HepG2 (cell line): ENCODE measurements around the gene CLEC14A. TPM values are rescaled to one million over a fixed set of nuclear protein-coding genes. Genes with fewer than 3 reads are reported as not detected.

Experiments used
- ATAC-seq: fragments of 200-7000 bp; cut with Tn5 transposase; 3 replicates; pipeline ENCODE4 v1.9.1; 2020; ENCODE audit warnings: mild to moderate bottlenecking, moderate library complexity
- BruUV-seq: library from RNA; stranded (reverse); fragments of 400-500 nt; replicated peaks from 2 replicates; lab custom pipeline; 2021; lab: Mats Ljungman, UMichigan
- CTCF ChIA-PET: fragments of 300-600 bp; formaldehyde crosslinking; extraction: SDS; loops from one replicate; lab custom pipeline; 2021; ENCODE audit warnings: low total read pairs, inconsistent platforms, low intra/inter-chr PET ratio; lab: Yijun Ruan, JAX
- POLR2A ChIA-PET: fragments of 350-600 bp; sonication (Branson Sonifier 250); formaldehyde crosslinking; loops from one replicate; lab custom pipeline; 2020; ENCODE audit warnings: antibody characterized with exemption, inconsistent platforms; lab: Yijun Ruan, JAX
- DNase-seq: peaks from one replicate; pipeline ENCODE4 v3.0.0-alpha.2; 2015; ENCODE audit warnings: low spot score
- FAIRE-seq: peaks from 3 replicates; lab custom pipeline; 2011; peaks lifted over from hg19 to GRCh38; lab: Jason Lieb, UNC
- H2AFZ ChIP-seq: one replicate; pipeline ENCODE4 v1.6.1; 2011; ENCODE audit warnings: low read length, inconsistent platforms
- H3K27ac ChIP-seq: fragments of 300-600 bp; 3 replicates; pipeline ENCODE4 v1.8.0; 2011; ENCODE audit warnings: mixed run types, mild to moderate bottlenecking, mixed read lengths, low read length, inconsistent platforms; ENCODE audit not compliant: insufficient read depth; ENCODE audit errors: extremely low read length
- H3K27me3 ChIP-seq, 2 experiments: fragments of 200-600 bp in 1 of 2; 2 replicates in 1 of 2; 3 replicates in 1 of 2; pipeline versions ENCODE4 v1.6.0 to v1.8.0; 2011; ENCODE audit warnings: low read length in 2 of 2, mild to moderate bottlenecking in 2 of 2, moderate library complexity in 2 of 2, inconsistent platforms in 1 of 2; ENCODE audit not compliant: insufficient read depth in 2 of 2, control insufficient read depth in 1 of 2
- H3K36me3 ChIP-seq, 2 experiments: fragments of 200-600 bp in 1 of 2; replicated peaks in 1 of 2; 2 replicates in 1 of 2; 3 replicates in 1 of 2; pipeline versions ENCODE4 v1.5.1 to v1.8.0; 2011; ENCODE audit warnings: low read length in 2 of 2, inconsistent platforms in 1 of 2; ENCODE audit not compliant: insufficient read depth in 2 of 2, control insufficient read depth in 1 of 2
- H3K4me1 ChIP-seq: 2 replicates; pipeline ENCODE4 v1.5.1; 2012; ENCODE audit warnings: low read length, inconsistent platforms; ENCODE audit not compliant: insufficient read depth
- H3K4me2 ChIP-seq: 2 replicates; pipeline ENCODE4 v1.6.0; 2011; ENCODE audit warnings: low read depth, low read length, inconsistent platforms
- H3K4me3 ChIP-seq, 3 experiments: fragments of 200-600 bp in 1 of 3; sonication (generic), shearing (Covaris generic) in 1 of 3; replicated peaks in 1 of 3; 2 replicates each; pipeline ENCODE4 v1.5.1; 2011 to 2016; ENCODE audit warnings: low read length in 3 of 3, inconsistent platforms in 2 of 3, low read depth in 2 of 3, mild to moderate bottlenecking in 2 of 3, control low read depth in 1 of 3, mixed read lengths in 1 of 3; ENCODE audit not compliant: insufficient read depth in 1 of 3
- H3K79me2 ChIP-seq: one replicate; pipeline ENCODE4 v1.6.1; 2011; ENCODE audit warnings: low read length, inconsistent platforms; ENCODE audit not compliant: insufficient read depth
- H3K9ac ChIP-seq: 2 replicates; pipeline ENCODE4 v1.6.0; 2011; ENCODE audit warnings: mild to moderate bottlenecking, low read depth, low read length, inconsistent platforms; ENCODE audit not compliant: insufficient read depth
- H3K9me3 ChIP-seq: 2 replicates; pipeline ENCODE4 v1.5.1; 2012; ENCODE audit warnings: mild to moderate bottlenecking, low read length
- H4K20me1 ChIP-seq: 2 replicates; pipeline ENCODE4 v1.6.0; 2011; ENCODE audit warnings: inconsistent platforms, mild to moderate bottlenecking, low read length, moderate library complexity; ENCODE audit not compliant: insufficient read depth
- ERF ChIP-seq: IDR thresholded peaks from 2 replicates; pipeline ENCODE4 v1.6.1; 2018; ENCODE audit warnings: missing biosample characterization, missing genetic modification reagents
- IRF1 ChIP-seq: sonication (generic); formaldehyde crosslinking; IDR thresholded peaks from 2 replicates; pipeline ENCODE4 v1.4.0; 2020; ENCODE audit warnings: low read depth, mild to moderate bottlenecking, missing genetic modification reagents
- JUN ChIP-seq: sonication (generic); formaldehyde crosslinking; IDR thresholded peaks from 2 replicates; pipeline ENCODE4 v1.4.0; 2020; ENCODE audit warnings: mild to moderate bottlenecking, missing genetic modification reagents
- ZMYM3 ChIP-seq: sonication (generic); formaldehyde crosslinking; IDR thresholded peaks from 2 replicates; pipeline ENCODE4 v1.5.1; 2020; ENCODE audit warnings: mild to moderate bottlenecking, missing genetic modification reagents
- ZNF282 ChIP-seq: fragments of 450-650 bp; IDR thresholded peaks from 2 replicates; pipeline ENCODE4 v1.6.1; 2018; ENCODE audit not compliant: partially characterized antibody
- ZNF572 ChIP-seq: sonication (generic); formaldehyde crosslinking; IDR thresholded peaks from 2 replicates; pipeline ENCODE4 v1.5.1; 2020; ENCODE audit warnings: mild to moderate bottlenecking, missing genetic modification reagents
- WGBS: methylation state at CpG from one replicate; pipeline ENCODE4 v1.1.6; 2017; ENCODE audit warnings: low lambda C conversion rate; 5-methylcytosine and 5-hydroxymethylcytosine counted together
- in situ Hi-C: cut with HindIII; loops from 2 replicates; pipeline ENCODE4 v1.10.0; 2017; ENCODE audit warnings: low pct_unique_long_range_greater_than_20kb; ENCODE audit not compliant: extremely low pct_ligation_motif_present
- intact Hi-C: fragments of 100-400 bp; cut with micrococcal nuclease; formaldehyde crosslinking; loops from one replicate; pipeline ENCODE4 v1.10.0; 2022; ENCODE audit not compliant: unreplicated experiment
- polyA plus RNA-seq, 8 experiments: library from polyadenylated mRNA; depleted of rRNA in 3 of 8; stranded (reverse) in 7 of 8; unstranded in 1 of 8; fragments of >200 nt; fragmentation: Illumina TruSeq in 4 of 8; extraction: Trizol in 4 of 8; gene quantifications; 2 replicates each; pipeline versions ENCODE4 v1.2.1 to v1.2.3, GENCODE V29; 2011 to 2016; ENCODE audit warnings: low read depth in 4 of 8, missing spikeins in 1 of 8, mixed read lengths in 1 of 8; ENCODE audit not compliant: insufficient read depth in 1 of 8
- total RNA-seq, 5 experiments: library from RNA; depleted of rRNA; stranded (reverse); fragments of >200 nt; fragmentation: Illumina TruSeq; extraction: Trizol; gene quantifications; 2 replicates each; pipeline ENCODE4 v1.2.3, GENCODE V29; 2016; ENCODE audit warnings: low read depth in 1 of 5
- TF ChIP-seq, protein P1 (sequence below): sonication (generic); formaldehyde crosslinking; IDR thresholded peaks from 2 replicates; pipeline ENCODE4 v1.8.0; 2022; ENCODE audit warnings: missing genetic modification reagents, mild to moderate bottlenecking, inconsistent platforms, borderline replicate concordance

The CLEC14A gene
- total and polyA plus RNA-seq, 2 of the 13 experiments (the other 11 are each of a cell fraction or from before 2014, with no cell fraction given): not detected

DNA sequence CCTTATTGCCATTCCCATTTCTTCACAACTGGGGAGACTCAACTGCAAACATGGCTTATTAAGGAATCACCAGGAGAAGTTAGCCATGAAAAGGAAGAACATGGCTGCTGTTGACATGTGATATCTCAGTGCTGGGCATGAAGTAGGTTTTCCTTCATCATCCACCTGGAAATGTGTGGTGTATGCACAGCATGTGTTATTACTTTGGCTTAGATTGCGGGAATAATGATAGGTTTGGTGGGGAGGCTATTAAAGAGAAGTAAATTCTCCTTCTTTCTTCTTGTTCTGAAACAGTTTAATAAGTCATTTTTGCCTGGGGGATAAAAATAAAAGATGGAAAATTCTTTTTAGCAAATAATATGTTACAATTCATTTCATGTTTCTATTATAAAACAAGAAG lies 23.7 kb upstream of the CLEC14A start:
- Histone ChIP-seq H3K9me3 (no peaks in the 10 kb centered on the region), H4K20me1 (no peaks in the 10 kb centered on the region), H3K4me3 (no peak overlapping the region), H3K79me2 (no peaks in the 10 kb centered on the region), H3K27ac (no peak overlapping the region), H3K36me3 (no peaks in the 10 kb centered on the region), H2AFZ (no peak overlapping the region), H3K4me1 (no peaks in the 10 kb centered on the region), H3K9ac (no peak overlapping the region), H3K27me3 (0 out of 5 replicates have a peak, but pooled peaks cover 0 to 1% of the 10 kb centered on the region in 2 experiments), H3K4me2 (no peak overlapping the region)
- no TSS peak for BruUV-seq
- no peak for TF ChIP-seq ERF (CRISPR knock-in tag)
- TF ChIP-seq, protein P1, sequence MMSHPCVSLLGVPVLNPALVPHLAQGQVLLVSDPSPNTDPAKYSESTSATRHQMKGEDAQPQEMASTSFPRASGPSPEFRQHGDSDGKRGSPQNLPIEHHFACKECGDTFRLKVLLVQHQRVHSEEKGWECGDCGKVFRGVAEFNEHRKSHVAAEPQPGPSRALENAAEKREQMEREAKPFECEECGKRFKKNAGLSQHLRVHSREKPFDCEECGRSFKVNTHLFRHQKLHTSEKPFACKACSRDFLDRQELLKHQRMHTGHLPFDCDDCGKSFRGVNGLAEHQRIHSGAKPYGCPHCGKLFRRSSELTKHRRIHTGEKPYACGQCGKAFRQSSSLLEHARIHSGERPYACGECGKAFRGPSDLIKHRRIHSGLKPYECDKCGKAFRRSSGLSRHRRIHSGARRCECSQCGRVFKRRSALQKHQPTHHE (CRISPR knock-in tag): no peak
- FAIRE-seq: no peak
- CTCF ChIA-PET: no interaction called here
- 1% methylated on average over 1 of the region's 1 CpG for WGBS
- ATAC-seq: no peak
- POLR2A ChIA-PET: no interaction called here
- in situ Hi-C loops (no loop called here), intact Hi-C loops (no loop called here)
- no peak for DNase-seq

DNA sequence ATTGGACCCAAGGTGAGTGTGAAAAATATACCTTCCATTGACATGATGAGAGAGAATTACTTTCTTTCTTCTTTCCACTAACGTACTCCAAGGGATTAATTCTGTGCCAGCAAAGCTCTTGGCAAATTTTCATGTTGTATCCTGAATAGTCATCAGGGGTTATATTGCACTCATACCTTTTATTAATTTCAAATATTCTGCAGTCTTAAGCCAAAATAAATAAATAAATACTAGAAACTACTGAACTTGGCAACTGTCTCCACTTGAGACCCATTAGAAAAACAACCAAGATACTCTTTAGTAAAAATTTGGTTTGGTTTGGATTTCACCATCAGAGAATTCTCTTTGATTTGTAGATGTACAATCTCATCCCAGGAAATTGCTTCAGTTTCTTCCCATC lies 22.1 kb upstream of the CLEC14A start:
- no TSS peak for BruUV-seq
- ChIA-PET POLR2A (no interaction called here), CTCF (no interaction called here)
- Histone ChIP-seq H3K4me2 (no peak overlapping the region), H4K20me1 (no peaks in the 10 kb centered on the region), H3K9me3 (no peaks in the 10 kb centered on the region), H3K27me3 (0 out of 5 replicates have a peak, but pooled peaks cover 0 to 1% of the 10 kb centered on the region in 2 experiments), H3K4me1 (no peaks in the 10 kb centered on the region), H3K9ac (no peak overlapping the region), H3K36me3 (no peaks in the 10 kb centered on the region), H3K79me2 (no peaks in the 10 kb centered on the region), H3K27ac (no peak overlapping the region), H2AFZ (no peak overlapping the region), H3K4me3 (no peak overlapping the region)
- DNase-seq (no peak), FAIRE-seq (no peak), ATAC-seq (no peak)
- 0% methylated on average over 1 of the region's 1 CpG for WGBS
- TF ChIP-seq IRF1 (CRISPR knock-in tag) (no peak), JUN (CRISPR knock-in tag) (no peak), ZMYM3 (CRISPR knock-in tag) (no peak), ZNF572 (no peak), ZNF282 (no peak)
- intact Hi-C loops (no loop called here), in situ Hi-C loops (no loop called here)
